H9 (cell line): ENCODE results near the gene GALNT17. TPM values are rescaled to one million over a fixed set of nuclear protein-coding genes. Genes with fewer than 3 reads are reported as not detected.
A peak's percentile ranks its signal among the peaks of the same experiment; 100 is the strongest.

Experiments
- DNase-seq: peaks from one replicate; pipeline ENCODE4 v3.0.0-alpha.2; 2017
- H2AFZ ChIP-seq: one replicate; pipeline ENCODE4 v1.6.1; 2013; ENCODE audit warnings: mild to moderate bottlenecking, low read length, control low read depth, moderate library complexity
- H2AK5ac ChIP-seq: 2 replicates; pipeline ENCODE4 v1.6.1; 2013; ENCODE audit warnings: low read length, control low read depth, mixed read lengths; ENCODE audit not compliant: insufficient read length
- H2BK120ac ChIP-seq: one replicate; pipeline ENCODE4 v1.6.1; 2013; ENCODE audit warnings: low read depth, mild to moderate bottlenecking, low read length, control low read depth, inconsistent platforms; ENCODE audit not compliant: poor library complexity, severe bottlenecking
- H2BK12ac ChIP-seq: 2 replicates; pipeline ENCODE4 v1.6.1; 2013; ENCODE audit warnings: low read length, control low read depth, mixed read lengths, low read depth; ENCODE audit not compliant: insufficient read length
- H2BK15ac ChIP-seq: 2 replicates; pipeline ENCODE4 v1.6.1; 2013; ENCODE audit warnings: low read depth, low read length, control low read depth
- H2BK20ac ChIP-seq: one replicate; pipeline ENCODE4 v1.6.1; 2013; ENCODE audit warnings: low read depth, mild to moderate bottlenecking, low read length, control low read depth, inconsistent platforms; ENCODE audit not compliant: poor library complexity, severe bottlenecking
- H2BK5ac ChIP-seq: 2 replicates; pipeline ENCODE4 v1.6.1; 2013; ENCODE audit warnings: low read length, control low read depth, mixed read lengths; ENCODE audit not compliant: insufficient read length
- H3K14ac ChIP-seq: 2 replicates; pipeline ENCODE4 v1.6.1; 2013; ENCODE audit warnings: low read length, control low read depth; ENCODE audit not compliant: insufficient read depth
- H3K18ac ChIP-seq: 2 replicates; pipeline ENCODE4 v1.6.1; 2013; ENCODE audit warnings: low read depth, mild to moderate bottlenecking, mixed read lengths, low read length, control low read depth; ENCODE audit not compliant: insufficient read length
- H3K23ac ChIP-seq: 2 replicates; pipeline ENCODE4 v1.6.1; 2013; ENCODE audit warnings: low read length, control low read depth, mixed read lengths, low read depth; ENCODE audit not compliant: insufficient read length
- H3K23me2 ChIP-seq: 2 replicates; pipeline ENCODE4 v1.6.1; 2013; ENCODE audit warnings: low read depth, mild to moderate bottlenecking, mixed read lengths, low read length, control low read depth; ENCODE audit not compliant: insufficient read length, poor library complexity, severe bottlenecking
- H3K27ac ChIP-seq: 2 replicates; pipeline ENCODE4 v1.5.1; 2013; ENCODE audit warnings: low read length, control low read depth, mixed read lengths, low read depth; ENCODE audit not compliant: insufficient read length
- H3K27me3 ChIP-seq: 2 replicates; pipeline ENCODE4 v1.6.1; 2013; ENCODE audit warnings: low read length, control low read depth, inconsistent platforms; ENCODE audit not compliant: insufficient read depth
- H3K4ac ChIP-seq: 2 replicates; pipeline ENCODE4 v1.6.1; 2013; ENCODE audit warnings: low read depth, mild to moderate bottlenecking, control low read depth, inconsistent platforms, low read length, moderate library complexity
- H3K4me1 ChIP-seq: 2 replicates; pipeline ENCODE4 v1.6.1; 2013; ENCODE audit warnings: low read length, control low read depth, inconsistent platforms; ENCODE audit not compliant: insufficient read depth
- H3K4me2 ChIP-seq: 2 replicates; pipeline ENCODE4 v1.6.1; 2013; ENCODE audit warnings: low read length, control low read depth, mixed read lengths; ENCODE audit not compliant: insufficient read length, insufficient read depth
- H3K56ac ChIP-seq: 2 replicates; pipeline ENCODE4 v1.6.1; 2013; ENCODE audit warnings: low read depth, mild to moderate bottlenecking, mixed read lengths, low read length, control low read depth; ENCODE audit not compliant: insufficient read length
- H3K79me1 ChIP-seq: 2 replicates; pipeline ENCODE4 v1.6.1; 2013; ENCODE audit warnings: low read depth, mild to moderate bottlenecking, moderate library complexity, low read length, control low read depth, inconsistent platforms; ENCODE audit not compliant: insufficient read depth, poor library complexity, severe bottlenecking
- H3K79me2 ChIP-seq: 2 replicates; pipeline ENCODE4 v1.6.1; 2013; ENCODE audit warnings: low read length, control low read depth, inconsistent platforms; ENCODE audit not compliant: insufficient read depth
- H3K9ac ChIP-seq: 2 replicates; pipeline ENCODE4 v1.6.1; 2013; ENCODE audit warnings: low read length, control low read depth, mixed read lengths; ENCODE audit not compliant: insufficient read length; ENCODE audit errors: extremely low read depth
- H3K9me3 ChIP-seq: one replicate; pipeline ENCODE4 v1.6.1; 2013; ENCODE audit warnings: low read depth, low read length, inconsistent platforms; ENCODE audit not compliant: control insufficient read depth
- H3T11ph ChIP-seq: one replicate; pipeline ENCODE4 v1.6.1; 2013; ENCODE audit warnings: mild to moderate bottlenecking, low read length, control low read depth, inconsistent platforms
- H4K20me1 ChIP-seq: one replicate; pipeline ENCODE4 v1.6.1; 2013; ENCODE audit not compliant: control insufficient read depth, insufficient read length, insufficient read depth
- H4K5ac ChIP-seq: 2 replicates; pipeline ENCODE4 v1.6.1; 2013; ENCODE audit warnings: low read depth, mild to moderate bottlenecking, mixed read lengths, low read length, control low read depth; ENCODE audit not compliant: insufficient read length
- H4K8ac ChIP-seq: replicated peaks from 2 replicates; pipeline ENCODE4 v1.6.1; 2013; ENCODE audit warnings: low read length, control low read depth, mixed read lengths, low read depth; ENCODE audit not compliant: insufficient read length
- H4K91ac ChIP-seq: 2 replicates; pipeline ENCODE4 v1.6.1; 2013; ENCODE audit warnings: low read depth, mild to moderate bottlenecking, moderate library complexity, mixed read lengths, low read length, control low read depth; ENCODE audit not compliant: insufficient read length
- H3K27ac Mint-ChIP-seq, 3 experiments: 2 replicates in 2 of 3; 3 replicates in 1 of 3; pipeline ENCODE4 v1.8.0; 2020 to 2021; ENCODE audit warnings: mixed read lengths in 3 of 3, mild to moderate bottlenecking in 1 of 3, moderate library complexity in 1 of 3
- H3K27me3 Mint-ChIP-seq: 2 replicates; pipeline ENCODE4 v1.8.0; 2021; ENCODE audit warnings: low read depth, mild to moderate bottlenecking, moderate library complexity, mixed read lengths
- H3K36me3 Mint-ChIP-seq, 3 experiments: 2 replicates in 2 of 3; 3 replicates in 1 of 3; pipeline ENCODE4 v1.8.0; 2020 to 2021; ENCODE audit warnings: low read depth in 3 of 3, mixed read lengths in 3 of 3; ENCODE audit not compliant: insufficient read depth in 1 of 3
- H3K4me1 Mint-ChIP-seq, 2 experiments: 2 replicates each; pipeline ENCODE4 v1.8.0; 2020; ENCODE audit warnings: mixed read lengths in 2 of 2
- H3K4me3 Mint-ChIP-seq, 2 experiments: 2 replicates in 1 of 2; 3 replicates in 1 of 2; pipeline ENCODE4 v1.8.0; 2020 to 2021; ENCODE audit warnings: mild to moderate bottlenecking in 2 of 2, mixed read lengths in 2 of 2, moderate library complexity in 1 of 2
- H3K9me3 Mint-ChIP-seq, 2 experiments: 2 replicates in 1 of 2; 3 replicates in 1 of 2; pipeline ENCODE4 v1.8.0; 2020; ENCODE audit warnings: mild to moderate bottlenecking in 2 of 2, mixed read lengths in 2 of 2, moderate library complexity in 1 of 2
- total RNA-seq: library from RNA; stranded (reverse); gene quantifications from 2 replicates; pipeline ENCODE4 v1.2.1, GENCODE V29; 2021
- TF ChIP-seq, protein P1 (sequence below): fragments of 200-600 bp; sonication (generic); conservative IDR thresholded peaks from 3 replicates; pipeline ENCODE4 v1.8.0; 2021; ENCODE audit warnings: antibody characterized with exemption, mild to moderate bottlenecking

GALNT17 gene
- total RNA-seq, 1 experiment from 2014 or later, result 43.2 TPM

DNA sequence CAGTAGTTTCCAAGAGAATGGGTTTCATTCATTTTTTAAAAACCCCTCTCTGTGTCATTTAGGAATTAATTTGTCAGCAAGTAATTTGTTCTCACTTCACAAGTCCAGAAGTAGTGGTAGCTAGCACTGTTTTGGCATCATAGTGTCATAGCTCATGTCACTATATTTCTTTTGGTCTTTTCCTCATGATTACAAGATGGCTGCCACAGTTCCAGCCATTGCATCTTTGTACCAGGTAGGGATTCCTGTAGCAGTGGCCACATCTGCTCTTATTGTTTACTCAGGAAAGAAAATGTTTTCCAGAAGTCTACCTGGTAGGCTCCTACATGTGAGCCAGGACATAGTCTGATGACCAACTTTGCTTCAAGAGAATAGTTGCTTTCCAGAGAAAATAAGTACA lies 16.2 kb downstream of the GALNT17 start:
- H3K27ac ChIP-seq, result no peak overlapping the region
- no peak overlapping the region for H3K14ac ChIP-seq
- H3K4ac ChIP-seq, result no peak overlapping the region
- TF ChIP-seq, protein P1, sequence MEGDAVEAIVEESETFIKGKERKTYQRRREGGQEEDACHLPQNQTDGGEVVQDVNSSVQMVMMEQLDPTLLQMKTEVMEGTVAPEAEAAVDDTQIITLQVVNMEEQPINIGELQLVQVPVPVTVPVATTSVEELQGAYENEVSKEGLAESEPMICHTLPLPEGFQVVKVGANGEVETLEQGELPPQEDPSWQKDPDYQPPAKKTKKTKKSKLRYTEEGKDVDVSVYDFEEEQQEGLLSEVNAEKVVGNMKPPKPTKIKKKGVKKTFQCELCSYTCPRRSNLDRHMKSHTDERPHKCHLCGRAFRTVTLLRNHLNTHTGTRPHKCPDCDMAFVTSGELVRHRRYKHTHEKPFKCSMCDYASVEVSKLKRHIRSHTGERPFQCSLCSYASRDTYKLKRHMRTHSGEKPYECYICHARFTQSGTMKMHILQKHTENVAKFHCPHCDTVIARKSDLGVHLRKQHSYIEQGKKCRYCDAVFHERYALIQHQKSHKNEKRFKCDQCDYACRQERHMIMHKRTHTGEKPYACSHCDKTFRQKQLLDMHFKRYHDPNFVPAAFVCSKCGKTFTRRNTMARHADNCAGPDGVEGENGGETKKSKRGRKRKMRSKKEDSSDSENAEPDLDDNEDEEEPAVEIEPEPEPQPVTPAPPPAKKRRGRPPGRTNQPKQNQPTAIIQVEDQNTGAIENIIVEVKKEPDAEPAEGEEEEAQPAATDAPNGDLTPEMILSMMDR, result no peak
- no peaks in the 10 kb centered on the region for H3K27me3 Mint-ChIP-seq
- H3K9me3 Mint-ChIP-seq, result no peaks in the 10 kb centered on the region; a peak in 1 of 5 replicates
- H3K4me1 Mint-ChIP-seq, result peaks cover 40 to 41% of the 10 kb centered on the region in 2 experiments
- H2BK20ac ChIP-seq, result no peak overlapping the region
- no peak overlapping the region for H3K18ac ChIP-seq
- H4K5ac ChIP-seq, result no peak overlapping the region
- H3K56ac ChIP-seq, result no peak overlapping the region
- no peak overlapping the region for H2BK120ac ChIP-seq
- H3K27ac Mint-ChIP-seq, result peak overlapping the region in 1 of 3 experiments; percentile 20; a peak in 1 of 7 replicates
- H4K91ac ChIP-seq, result no peak overlapping the region
- no peak overlapping the region for H2BK5ac ChIP-seq
- no peak overlapping the region for H3K23ac ChIP-seq
- no peak overlapping the region for H3T11ph ChIP-seq
- no peak overlapping the region for H2BK15ac ChIP-seq
- no peak overlapping the region for H2AK5ac ChIP-seq
- no peaks in the 10 kb centered on the region for H3K27me3 ChIP-seq
- H3K36me3 Mint-ChIP-seq, result peaks cover 46 to 77% (median 70%) of the 10 kb centered on the region in 3 experiments
- no peak overlapping the region for H3K4me3 Mint-ChIP-seq
- no peak overlapping the region for H2BK12ac ChIP-seq
- peaks cover 4% of the 10 kb centered on the region; the same call in 1 of the 2 replicates for H3K4me1 ChIP-seq
- H3K23me2 ChIP-seq, result no peaks in the 10 kb centered on the region
- no peaks in the 10 kb centered on the region for H3K9me3 ChIP-seq
- H3K79me1 ChIP-seq, result no peaks in the 10 kb centered on the region
- no peak for DNase-seq
- H3K4me2 ChIP-seq, result no peak overlapping the region
- H3K79me2 ChIP-seq, result peaks cover 37% of the 10 kb centered on the region; the same call in 1 of the 2 replicates
- no peak overlapping the region for H2AFZ ChIP-seq
- H4K8ac ChIP-seq, result no peak overlapping the region
- H3K9ac ChIP-seq, result no peak overlapping the region
- peaks cover 2% of the 10 kb centered on the region for H4K20me1 ChIP-seq
